Measurements from ENCODE around the gene CACNA1H.

CACNA1H gene

DNA sequence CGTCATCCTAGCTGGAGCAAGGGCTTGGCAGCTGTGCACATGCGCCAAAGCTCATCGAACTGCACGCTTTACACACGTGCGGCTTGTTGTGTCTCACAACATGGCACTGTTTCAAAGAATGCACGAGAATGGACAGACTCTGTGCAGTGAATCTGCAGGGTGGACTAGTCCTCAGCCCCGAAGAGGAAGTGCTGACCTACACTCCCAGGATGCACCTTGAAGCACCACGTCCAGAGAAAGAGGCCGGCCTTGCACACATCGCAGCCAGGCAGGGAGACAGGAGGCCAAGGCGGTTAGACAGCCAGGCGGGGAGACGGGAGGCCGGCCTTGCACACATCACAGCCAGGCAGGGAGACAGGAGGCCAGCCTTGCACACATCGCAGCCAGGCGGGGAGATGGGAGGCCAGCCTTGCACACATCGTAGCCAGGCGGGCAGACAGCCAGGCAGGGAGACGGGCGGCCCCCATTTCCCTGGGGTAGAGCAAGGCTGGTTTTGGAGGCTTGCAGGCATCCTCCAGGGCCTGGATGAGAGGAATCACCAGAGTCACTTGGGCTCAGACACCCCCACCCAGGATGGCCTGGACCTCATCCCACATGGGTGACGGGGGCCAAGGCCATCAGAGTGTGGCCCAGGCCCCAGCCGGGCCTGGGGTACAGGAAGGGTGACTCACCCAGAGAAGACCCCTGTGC, 9.0 kb upstream of the CACNA1H start:
- no peak for DNase-seq (ENCODE audit: low read depth)

GRCh38 chr16:1144476-1145382, 8.2 kb upstream of the CACNA1H start:
- no peak for DNase-seq (ENCODE audit: low read depth)

GRCh38 chr16:1145383-1146100, 7.4 kb upstream of the CACNA1H start:
- DNase-seq (ENCODE audit: low read depth) = no peak

DNA sequence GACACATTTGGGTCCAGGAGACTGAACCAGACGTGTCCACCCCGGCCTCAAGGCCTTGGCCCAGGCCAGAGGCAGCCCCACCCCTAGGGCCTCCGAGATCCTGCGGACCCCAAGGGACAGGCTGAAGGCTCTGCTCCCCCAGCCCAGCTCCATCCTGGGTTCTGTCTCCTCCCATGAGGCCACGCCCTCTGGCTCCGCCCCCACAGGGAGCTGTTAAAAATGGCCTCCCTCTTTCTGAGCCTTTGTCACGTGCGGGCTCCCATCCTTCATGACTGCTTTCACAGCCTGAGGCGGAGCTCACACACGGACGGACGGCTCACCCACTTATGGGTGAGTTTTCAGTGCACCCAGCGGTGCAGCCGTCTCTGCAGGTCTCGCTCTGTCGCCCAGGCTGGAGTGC, 6.5 kb upstream of the CACNA1H start:
- DNase-seq (ENCODE audit: low read depth) = no peak

- no peak for DNase-seq (ENCODE audit: low read depth)
These were observed 5.9 kb upstream of the CACNA1H start for GRCh38 chr16:1147027-1147426.

GRCh38 chr16:1149101-1149636, 3.7 kb upstream of the CACNA1H start:
- DNase-seq (ENCODE audit: low read depth) = no peak

GRCh38 chr16:1150511-1150982, 2.4 kb upstream of the CACNA1H start:
- no peak for DNase-seq (ENCODE audit: low read depth)

- DNase-seq (ENCODE audit: low read depth) = no peak
These were observed 1.3 kb upstream of the CACNA1H start for GRCh38 chr16:1151424-1152122.

- peak; percentile 31 for DNase-seq (ENCODE audit: low read depth)
These were observed 725 bp upstream of the CACNA1H start for GRCh38 chr16:1152123-1152638.

DNA sequence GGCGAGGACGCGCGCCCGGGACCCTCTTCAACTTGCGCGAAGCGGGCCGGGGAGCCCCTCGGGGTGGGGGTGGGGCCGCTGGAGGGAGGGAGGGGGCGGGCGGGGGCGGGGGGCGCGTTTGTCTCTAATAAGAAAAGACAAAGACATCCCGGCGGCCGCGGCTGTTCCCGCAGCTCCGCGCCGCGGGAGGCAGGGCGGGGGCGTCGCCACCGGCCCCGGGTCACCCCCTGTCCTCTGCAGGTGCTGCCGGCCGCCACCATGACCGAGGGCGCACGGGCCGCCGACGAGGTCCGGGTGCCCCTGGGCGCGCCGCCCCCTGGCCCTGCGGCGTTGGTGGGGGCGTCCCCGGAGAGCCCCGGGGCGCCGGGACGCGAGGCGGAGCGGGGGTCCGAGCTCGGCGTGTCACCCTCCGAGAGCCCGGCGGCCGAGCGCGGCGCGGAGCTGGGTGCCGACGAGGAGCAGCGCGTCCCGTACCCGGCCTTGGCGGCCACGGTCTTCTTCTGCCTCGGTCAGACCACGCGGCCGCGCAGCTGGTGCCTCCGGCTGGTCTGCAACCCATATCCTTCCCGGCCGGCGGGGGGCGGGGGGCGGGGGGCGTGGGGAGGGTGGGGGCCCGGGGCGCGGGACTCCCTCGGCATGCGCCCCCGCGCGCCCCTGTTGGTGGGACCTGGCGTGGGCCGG, 714 bp downstream of the CACNA1H start:
- no peak for DNase-seq (ENCODE audit: low read depth)

- DNase-seq (ENCODE audit: low read depth) = no peak
These were observed 1.5 kb downstream of the CACNA1H start for GRCh38 chr16:1154291-1154886.

DNA sequence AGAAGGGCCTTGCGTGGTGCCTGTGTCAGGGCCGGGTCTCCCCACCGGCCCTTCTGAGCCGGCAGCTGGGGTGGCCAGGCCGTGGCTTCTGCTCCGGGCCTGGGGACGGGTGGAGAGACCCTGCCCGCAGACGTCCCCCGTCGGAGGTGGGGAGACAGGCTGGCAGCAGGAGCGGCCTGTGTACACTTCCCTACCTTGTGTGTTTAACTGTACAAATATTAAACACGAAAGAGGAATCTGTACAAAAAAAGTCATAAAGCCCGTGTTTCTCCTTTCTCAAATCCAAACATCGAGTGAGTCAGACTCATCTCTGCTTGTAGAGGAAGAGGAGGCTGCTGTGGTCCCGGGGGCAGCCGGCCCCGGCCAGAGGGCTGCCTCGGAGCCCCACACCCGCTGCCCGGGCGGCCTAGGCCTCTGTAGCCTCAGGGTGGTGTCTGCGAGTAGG, 2.0 kb downstream of the CACNA1H start:
- no peak for DNase-seq (ENCODE audit: low read depth)

GRCh38 chr16:1155353-1156054, 2.6 kb downstream of the CACNA1H start:
- DNase-seq (ENCODE audit: low read depth) = no peak

- DNase-seq (ENCODE audit: low read depth) = no peak
These were observed 3.4 kb downstream of the CACNA1H start for GRCh38 chr16:1156055-1156982.

DNA sequence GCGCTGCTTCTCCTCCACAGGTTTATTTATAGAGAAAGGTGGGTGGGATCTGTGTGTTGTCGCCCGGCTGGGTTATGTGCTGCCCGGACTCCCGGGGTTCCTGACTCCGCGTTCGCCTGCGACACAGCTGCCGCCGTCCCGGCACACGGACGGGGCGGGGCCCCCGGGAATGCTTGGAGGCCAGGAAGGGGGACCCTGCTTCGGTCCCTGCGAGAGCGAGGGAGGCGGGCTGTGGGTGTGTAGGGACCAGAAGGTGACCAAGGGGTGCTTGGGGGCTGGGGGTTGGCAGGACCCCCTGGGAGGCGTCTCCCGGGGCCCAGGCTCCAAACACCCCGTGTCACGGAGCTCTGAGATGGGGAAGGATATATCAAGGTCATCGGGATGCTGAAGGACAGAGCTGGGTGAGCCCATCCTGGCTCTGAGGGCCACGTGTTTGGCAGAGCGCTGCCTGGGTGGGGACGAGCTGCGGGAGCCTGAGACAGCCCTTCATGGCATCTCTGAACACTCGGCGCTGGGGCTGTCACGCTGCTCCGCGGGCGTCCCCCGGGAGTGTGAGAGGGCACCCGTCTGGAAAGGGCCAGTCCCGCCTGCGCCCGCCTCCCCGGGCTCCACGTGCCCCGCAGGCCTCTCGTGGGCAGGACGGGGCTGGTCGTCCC, 4.2 kb downstream of the CACNA1H start:
- no peak for DNase-seq (ENCODE audit: low read depth)

DNA sequence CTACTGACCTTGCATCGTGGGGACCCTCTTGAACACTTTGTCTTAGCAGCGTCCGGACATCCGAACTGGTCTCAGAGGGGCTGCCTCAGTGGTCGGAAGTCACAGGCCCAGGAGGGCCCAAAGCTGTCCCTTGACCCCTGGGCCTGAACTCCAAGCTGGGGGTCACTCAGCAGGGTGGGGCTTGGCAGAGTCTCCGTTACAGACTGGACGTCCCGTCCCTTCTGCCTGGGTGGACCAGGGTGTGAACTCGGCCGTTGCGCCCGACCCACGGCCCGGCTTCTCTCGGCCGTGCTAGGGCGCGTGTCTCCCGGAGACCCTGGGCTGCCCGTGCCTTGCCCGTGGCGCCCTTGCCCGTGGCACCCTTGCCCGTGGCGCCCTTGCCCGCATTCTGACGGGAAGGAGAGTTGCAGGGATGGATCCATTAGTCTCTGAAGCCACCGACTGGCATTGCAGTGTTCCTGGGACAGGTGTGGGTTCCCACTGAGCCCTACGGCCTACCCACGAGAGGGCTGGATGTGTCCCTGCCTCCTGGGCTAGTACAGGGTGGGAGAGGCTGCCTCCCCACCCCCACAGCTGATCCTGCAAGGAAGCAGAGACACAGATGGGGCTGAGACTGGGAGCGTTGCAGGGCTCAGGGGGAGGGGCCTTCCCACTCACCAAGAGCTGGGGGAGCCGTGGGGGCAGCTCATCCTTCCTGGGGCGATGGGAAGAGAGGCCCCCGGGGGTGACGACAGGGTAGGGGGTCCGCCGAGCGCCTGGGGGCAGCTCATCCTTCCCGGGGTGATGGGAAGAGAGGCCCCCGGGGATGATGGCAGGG, 4.9 kb downstream of the CACNA1H start:
- DNase-seq (ENCODE audit: low read depth) = no peak

All from activated T-helper 1 cell treated with Interleukin-2 at 50 U/mL for 16 hours (primary cell).